ENCODE measurements around the gene RTN4. TPM values are rescaled to one million over a fixed set of nuclear protein-coding genes. Genes with fewer than 3 reads are reported as not detected.

The RTN4 gene
- total RNA-seq, 2 donors from 2014 or later: 180 to 225 TPM

DNA sequence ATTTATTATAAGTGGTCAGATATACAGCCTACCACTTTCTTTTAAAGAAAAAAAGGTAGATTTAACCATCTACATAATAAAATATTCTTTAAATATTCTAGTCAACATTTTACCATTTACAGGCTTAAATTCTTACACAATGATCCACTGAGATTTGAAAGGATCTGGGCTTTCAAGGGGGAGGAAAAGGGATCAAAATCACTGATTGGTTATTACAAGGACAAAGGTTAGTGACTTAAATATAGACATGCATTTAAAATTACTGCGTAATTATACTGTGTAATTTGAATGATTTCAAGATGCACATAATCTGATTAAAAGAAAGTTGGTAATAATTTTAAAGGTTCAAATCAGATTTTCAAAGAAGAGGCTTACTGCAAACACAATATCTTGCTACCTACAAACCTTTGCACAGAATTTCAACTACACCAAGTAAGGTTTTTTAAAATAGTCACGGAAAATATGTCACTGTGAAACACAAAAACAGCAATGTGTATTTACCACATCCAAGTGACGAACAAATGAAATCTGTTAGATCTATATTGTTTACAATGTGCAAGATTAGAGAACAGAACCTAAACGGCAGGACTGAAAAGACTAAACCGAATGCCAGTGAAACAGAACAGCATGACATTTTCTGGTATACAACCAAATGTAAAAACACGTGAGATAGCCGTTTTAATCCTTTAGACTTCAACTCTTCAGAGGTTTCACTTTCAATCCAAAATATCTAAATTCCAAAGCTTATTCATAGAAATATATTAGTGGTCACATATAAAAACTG lies 40.8 kb downstream of the RTN4 start:
- 86 to 91% methylated on average over 3 to 7 of the region's 7 CpGs for WGBS, 2 experiments (ENCODE audit: insufficient coverage in 1 of 2, insufficient read length in 1 of 2)
- Mint-ChIP-seq H3K27me3 (ENCODE audit: insufficient read depth) (no peaks in the 10 kb centered on the region), H3K27ac (no peak overlapping the region), H3K36me3 (ENCODE audit: low read depth) (no peaks in the 10 kb centered on the region), H3K4me1 (peaks cover 50% of the 10 kb centered on the region), H3K9me3 (no peaks in the 10 kb centered on the region), H3K4me3 (no peak overlapping the region)
- no peak for DNase-seq
- no peak overlapping the region for H3K9ac ChIP-seq (ENCODE audit: extremely low read depth, low read length, poor library complexity, severe bottlenecking)
- H3K4me1 ChIP-seq (ENCODE audit: control insufficient read depth, insufficient read depth, low read length): peaks cover 10% of the 10 kb centered on the region
- H3K9me3 ChIP-seq (ENCODE audit: control insufficient read depth, low read length): no peaks in the 10 kb centered on the region
- H3K36me3 ChIP-seq (ENCODE audit: control insufficient read depth, insufficient read depth, low read length): peaks cover 14% of the 10 kb centered on the region
- H3K27ac ChIP-seq (ENCODE audit: low read depth, low read length): no peak overlapping the region
- no peaks in the 10 kb centered on the region for H3K27me3 ChIP-seq (ENCODE audit: control insufficient read depth, insufficient read depth, low read length, poor library complexity, severe bottlenecking)
- TF ChIP-seq, protein P1, sequence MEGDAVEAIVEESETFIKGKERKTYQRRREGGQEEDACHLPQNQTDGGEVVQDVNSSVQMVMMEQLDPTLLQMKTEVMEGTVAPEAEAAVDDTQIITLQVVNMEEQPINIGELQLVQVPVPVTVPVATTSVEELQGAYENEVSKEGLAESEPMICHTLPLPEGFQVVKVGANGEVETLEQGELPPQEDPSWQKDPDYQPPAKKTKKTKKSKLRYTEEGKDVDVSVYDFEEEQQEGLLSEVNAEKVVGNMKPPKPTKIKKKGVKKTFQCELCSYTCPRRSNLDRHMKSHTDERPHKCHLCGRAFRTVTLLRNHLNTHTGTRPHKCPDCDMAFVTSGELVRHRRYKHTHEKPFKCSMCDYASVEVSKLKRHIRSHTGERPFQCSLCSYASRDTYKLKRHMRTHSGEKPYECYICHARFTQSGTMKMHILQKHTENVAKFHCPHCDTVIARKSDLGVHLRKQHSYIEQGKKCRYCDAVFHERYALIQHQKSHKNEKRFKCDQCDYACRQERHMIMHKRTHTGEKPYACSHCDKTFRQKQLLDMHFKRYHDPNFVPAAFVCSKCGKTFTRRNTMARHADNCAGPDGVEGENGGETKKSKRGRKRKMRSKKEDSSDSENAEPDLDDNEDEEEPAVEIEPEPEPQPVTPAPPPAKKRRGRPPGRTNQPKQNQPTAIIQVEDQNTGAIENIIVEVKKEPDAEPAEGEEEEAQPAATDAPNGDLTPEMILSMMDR (conservative IDR thresholded peaks at IDR 0.05): no peak
- H3K4me3 ChIP-seq (ENCODE audit: low read length): no peak overlapping the region

DNA sequence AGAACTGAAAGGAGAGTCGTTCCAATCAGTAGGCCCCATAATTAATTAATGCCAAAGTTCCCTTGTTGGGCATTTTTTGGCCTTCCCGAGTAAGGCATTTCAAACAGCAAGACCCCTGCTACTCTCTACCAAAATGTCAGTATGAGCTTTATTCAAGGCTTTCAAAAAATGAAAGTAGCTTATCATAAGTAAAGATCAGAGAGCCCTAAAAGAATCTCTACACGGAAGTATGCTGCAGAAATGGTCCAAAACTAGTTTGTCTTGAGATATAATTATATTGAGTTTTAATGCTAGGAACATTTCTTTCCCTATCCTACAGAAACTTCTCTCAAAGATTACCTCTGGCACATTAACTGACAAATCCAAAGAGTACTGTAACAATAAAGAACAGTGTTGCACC lies 43.9 kb downstream of the RTN4 start:
- WGBS, 2 experiments (ENCODE audit: insufficient coverage in 1 of 2, insufficient read length in 1 of 2): 90 to 91% methylated on average over 2 to 3 of the region's 3 CpGs
- Mint-ChIP-seq H3K4me3 (no peak overlapping the region), H3K4me1 (peaks cover 33% of the 10 kb centered on the region), H3K27me3 (ENCODE audit: insufficient read depth) (no peaks in the 10 kb centered on the region), H3K27ac (no peak overlapping the region), H3K36me3 (ENCODE audit: low read depth) (no peaks in the 10 kb centered on the region), H3K9me3 (no peaks in the 10 kb centered on the region)
- Histone ChIP-seq H3K4me3 (ENCODE audit: low read length) (no peak overlapping the region), H3K4me1 (ENCODE audit: control insufficient read depth, insufficient read depth, low read length) (no peaks in the 10 kb centered on the region), H3K9ac (ENCODE audit: extremely low read depth, low read length, poor library complexity, severe bottlenecking) (no peak overlapping the region), H3K27ac (ENCODE audit: low read depth, low read length) (no peak overlapping the region), H3K9me3 (ENCODE audit: control insufficient read depth, low read length) (no peaks in the 10 kb centered on the region), H3K36me3 (ENCODE audit: control insufficient read depth, insufficient read depth, low read length) (peaks cover 24% of the 10 kb centered on the region), H3K27me3 (ENCODE audit: control insufficient read depth, insufficient read depth, low read length, poor library complexity, severe bottlenecking) (no peaks in the 10 kb centered on the region)
- no peak for DNase-seq
- TF ChIP-seq, protein P1 (conservative IDR thresholded peaks at IDR 0.05): no peak

DNA sequence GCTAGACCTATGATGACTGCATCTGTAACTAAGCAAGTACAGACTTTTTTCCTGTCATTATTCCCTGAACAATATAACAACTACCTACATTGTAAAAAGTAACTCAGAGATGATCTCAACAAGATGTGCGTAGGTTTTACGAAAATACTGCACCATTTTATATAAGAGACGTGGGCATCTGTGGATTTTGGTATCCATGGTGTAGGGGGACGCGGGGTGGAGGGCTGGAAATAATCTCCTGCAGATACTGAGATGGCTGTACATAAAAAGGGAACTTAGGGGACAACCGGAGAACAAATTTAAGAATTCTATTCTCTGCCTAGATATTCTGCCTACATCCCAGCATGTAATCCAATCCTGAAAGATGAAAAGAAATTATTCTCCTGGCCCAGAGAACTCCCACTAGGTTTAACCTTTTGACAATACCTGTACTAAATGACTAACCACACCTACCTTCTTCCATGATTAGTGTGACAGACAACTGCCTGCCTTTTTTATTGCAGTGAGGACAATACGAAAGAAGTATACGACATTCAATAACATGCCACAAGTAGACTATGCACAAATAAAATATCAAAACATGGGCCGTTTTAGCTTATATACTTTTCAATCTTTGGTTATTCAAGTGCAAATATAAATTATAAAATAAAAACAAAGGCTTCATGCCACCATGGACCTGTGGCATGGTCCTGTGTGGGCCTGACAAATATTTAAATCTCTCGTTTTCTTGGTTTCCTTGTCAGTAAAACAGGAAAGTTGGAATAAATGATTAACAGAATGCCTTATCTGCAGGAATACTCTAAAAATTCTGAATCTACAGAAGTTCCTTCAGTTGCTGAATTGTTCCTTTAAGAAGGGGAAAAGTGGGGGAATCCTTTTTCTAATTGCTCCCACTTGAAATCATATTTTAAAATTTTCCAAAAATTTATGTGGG lies 46.3 kb downstream of the RTN4 start:
- Mint-ChIP-seq H3K36me3 (ENCODE audit: low read depth) (no peaks in the 10 kb centered on the region), H3K9me3 (no peaks in the 10 kb centered on the region), H3K4me1 (peaks cover 35% of the 10 kb centered on the region), H3K27ac (no peak overlapping the region), H3K27me3 (ENCODE audit: insufficient read depth) (no peaks in the 10 kb centered on the region), H3K4me3 (no peak overlapping the region)
- H3K9ac ChIP-seq (ENCODE audit: extremely low read depth, low read length, poor library complexity, severe bottlenecking): no peak overlapping the region
- 97 to 98% methylated on average over 7 to 9 of the region's 10 CpGs for WGBS, 2 experiments (ENCODE audit: insufficient coverage in 1 of 2, insufficient read length in 1 of 2)
- no peak overlapping the region for H3K27ac ChIP-seq (ENCODE audit: low read depth, low read length)
- peaks cover 10% of the 10 kb centered on the region for H3K36me3 ChIP-seq (ENCODE audit: control insufficient read depth, insufficient read depth, low read length)
- H3K4me3 ChIP-seq (ENCODE audit: low read length): no peak overlapping the region
- no peaks in the 10 kb centered on the region for H3K27me3 ChIP-seq (ENCODE audit: control insufficient read depth, insufficient read depth, low read length, poor library complexity, severe bottlenecking)
- H3K9me3 ChIP-seq (ENCODE audit: control insufficient read depth, low read length): no peaks in the 10 kb centered on the region
- TF ChIP-seq, protein P1 (conservative IDR thresholded peaks at IDR 0.05): no peak
- no peaks in the 10 kb centered on the region for H3K4me1 ChIP-seq (ENCODE audit: control insufficient read depth, insufficient read depth, low read length)
- DNase-seq: no peak
